ENCODE data around the gene TMEM120B.
"Not testable (repeated sequence)": the region's sequence is repeated elsewhere in the genome, so short reads cannot be mapped to it uniquely, and the experiment has no call there.

TMEM120B gene

GRCh38 chr12:121740847-121741246 is 28.3 kb downstream of the TMEM120B start:
- H3K4ac ChIP-seq (ENCODE audit: low read depth in 1 of 2, low read length in 2 of 2) = no peak overlapping the region
- H2BK12ac ChIP-seq (ENCODE audit: low read length in 2 of 2) = no peak overlapping the region
- H3K4me1 ChIP-seq (ENCODE audit: control insufficient read depth, insufficient read depth, low read depth, low read length) = peaks cover 6% of the 10 kb centered on the region
- 100% methylated on average over 4 of the region's 4 CpGs for whole genome bisulfite sequencing
- no peak overlapping the region for H2AFZ ChIP-seq (ENCODE audit: low read depth, low read length)
- H4K8ac ChIP-seq (ENCODE audit: low read length) = no peak overlapping the region
- peaks cover 5 to 17% of the 10 kb centered on the region in 2 experiments for H3K36me3 ChIP-seq (ENCODE audit: control insufficient read depth in 1 of 2, insufficient read depth in 2 of 2, low read depth in 1 of 2, low read length in 2 of 2)
- no peak overlapping the region for H3K4me2 ChIP-seq (ENCODE audit: low read length, poor library complexity, severe bottlenecking)
- DNase-seq = no peak
- no peaks in the 10 kb centered on the region for H3K27me3 ChIP-seq (ENCODE audit: control insufficient read depth in 1 of 2, insufficient read depth in 1 of 2, low read length in 2 of 2)
- peaks cover 30% of the 10 kb centered on the region for H3K79me1 ChIP-seq (replicated peaks; ENCODE audit: low read length, poor library complexity, severe bottlenecking)
- no peak overlapping the region for H3K9ac ChIP-seq (ENCODE audit: low read length)
- no peak overlapping the region for H3K18ac ChIP-seq (ENCODE audit: low read depth in 1 of 2, low read length in 2 of 2)
- H3K27ac ChIP-seq (ENCODE audit: low read length, poor library complexity, severe bottlenecking) = no peak overlapping the region
- H2AK5ac ChIP-seq (ENCODE audit: low read length, severe bottlenecking) = no peak overlapping the region
- no peaks in the 10 kb centered on the region for H3K9me3 ChIP-seq (ENCODE audit: control insufficient read depth, low read length)
- H3K4me3 ChIP-seq (ENCODE audit: insufficient read depth in 1 of 2, low read depth in 1 of 2, low read length in 2 of 2) = no peak overlapping the region
- no peak overlapping the region for H3K23ac ChIP-seq (ENCODE audit: low read length in 2 of 2)
- H2BK5ac ChIP-seq (ENCODE audit: low read depth, low read length, poor library complexity, severe bottlenecking) = no peak overlapping the region
- H2BK15ac ChIP-seq (ENCODE audit: low read depth, poor library complexity, severe bottlenecking) = no peak overlapping the region
- no peak overlapping the region for H2BK120ac ChIP-seq (ENCODE audit: low read depth, low read length)
- H3K14ac ChIP-seq (ENCODE audit: low read length in 2 of 2) = no peak overlapping the region
- no peak overlapping the region for H4K91ac ChIP-seq (ENCODE audit: low read length)

DNA sequence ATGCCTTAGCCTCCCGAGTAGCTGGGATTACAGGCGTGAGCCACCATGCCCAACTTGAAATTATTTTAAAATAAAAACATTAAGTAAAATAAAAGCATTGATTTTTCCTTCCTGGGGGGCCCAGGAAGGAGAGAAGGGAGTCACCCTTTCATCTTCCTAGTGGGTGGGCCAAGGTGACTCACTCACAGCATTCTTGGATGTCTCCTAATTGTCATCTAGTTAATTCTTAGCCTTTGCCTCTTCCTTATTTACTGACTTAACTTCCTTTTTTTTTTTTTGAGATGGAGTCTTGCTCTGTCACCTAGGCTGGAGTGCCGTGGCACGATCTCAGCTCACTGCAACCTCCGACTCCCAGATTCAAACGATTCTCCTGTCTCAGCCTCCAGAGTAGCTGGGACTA is 29.2 kb downstream of the TMEM120B start:
- Histone ChIP-seq H3K79me1 (replicated peaks; ENCODE audit: low read length, poor library complexity, severe bottlenecking) (peaks cover 30% of the 10 kb centered on the region), H3K27me3 (ENCODE audit: control insufficient read depth in 1 of 2, insufficient read depth in 1 of 2, low read length in 2 of 2) (no peaks in the 10 kb centered on the region), H2AK5ac (ENCODE audit: low read length, severe bottlenecking) (no peak overlapping the region), H2BK12ac (ENCODE audit: low read length in 2 of 2) (no peak overlapping the region), H3K4ac (ENCODE audit: low read depth in 1 of 2, low read length in 2 of 2) (no peak overlapping the region), H3K23ac (ENCODE audit: low read length in 2 of 2) (no peak overlapping the region), H3K36me3 (ENCODE audit: control insufficient read depth in 1 of 2, insufficient read depth in 2 of 2, low read depth in 1 of 2, low read length in 2 of 2) (peaks cover 5 to 17% of the 10 kb centered on the region in 2 experiments), H3K4me1 (ENCODE audit: control insufficient read depth, insufficient read depth, low read depth, low read length) (peaks cover 6% of the 10 kb centered on the region), H4K8ac (ENCODE audit: low read length) (no peak overlapping the region), H2AFZ (ENCODE audit: low read depth, low read length) (no peak overlapping the region), H4K91ac (ENCODE audit: low read length) (no peak overlapping the region), H3K27ac (ENCODE audit: low read length, poor library complexity, severe bottlenecking) (no peak overlapping the region), H2BK15ac (ENCODE audit: low read depth, poor library complexity, severe bottlenecking) (no peak overlapping the region), H3K4me2 (ENCODE audit: low read length, poor library complexity, severe bottlenecking) (no peak overlapping the region), H3K9me3 (ENCODE audit: control insufficient read depth, low read length) (no peaks in the 10 kb centered on the region), H2BK120ac (ENCODE audit: low read depth, low read length) (no peak overlapping the region), H3K14ac (ENCODE audit: low read length in 2 of 2) (no peak overlapping the region), H3K9ac (ENCODE audit: low read length) (no peak overlapping the region), H3K18ac (ENCODE audit: low read depth in 1 of 2, low read length in 2 of 2) (no peak overlapping the region), H3K4me3 (ENCODE audit: insufficient read depth in 1 of 2, low read depth in 1 of 2, low read length in 2 of 2) (no peak overlapping the region), H2BK5ac (ENCODE audit: low read depth, low read length, poor library complexity, severe bottlenecking) (no peak overlapping the region)
- 98% methylated on average over 4 of the region's 6 CpGs for WGBS
- DNase-seq = no peak

DNA sequence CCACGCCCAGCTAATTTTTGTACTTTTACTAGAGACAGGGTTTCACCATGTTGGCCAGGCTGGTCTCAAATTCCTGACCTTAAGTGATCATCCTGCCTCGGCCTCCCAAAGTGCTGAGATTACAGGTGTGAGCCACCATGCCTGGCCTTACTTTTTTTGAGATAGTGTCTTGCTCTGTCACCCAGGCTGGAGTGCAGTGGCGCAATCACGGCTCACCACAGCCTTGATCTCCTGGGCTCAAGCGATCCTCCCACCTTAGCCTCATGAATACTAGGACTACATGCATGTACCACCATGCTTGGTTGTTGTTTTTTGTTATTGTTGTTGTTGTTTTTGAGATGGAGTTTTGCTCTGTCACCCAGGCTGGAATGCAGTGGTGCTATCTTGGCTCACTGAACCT is 33.0 kb downstream of the TMEM120B start:
- not testable (repeated sequence) for H4K91ac ChIP-seq (ENCODE audit: low read length); H3K27me3 ChIP-seq (ENCODE audit: control insufficient read depth in 1 of 2, insufficient read depth in 1 of 2, low read length in 2 of 2); H2BK15ac ChIP-seq (ENCODE audit: low read depth, poor library complexity, severe bottlenecking); H3K4me2 ChIP-seq (ENCODE audit: low read length, poor library complexity, severe bottlenecking); H3K27ac ChIP-seq (ENCODE audit: low read length, poor library complexity, severe bottlenecking); DNase-seq; H3K4me3 ChIP-seq (ENCODE audit: insufficient read depth in 1 of 2, low read depth in 1 of 2, low read length in 2 of 2); H2AK5ac ChIP-seq (ENCODE audit: low read length, severe bottlenecking); H2AFZ ChIP-seq (ENCODE audit: low read depth, low read length); H3K9me3 ChIP-seq (ENCODE audit: control insufficient read depth, low read length); H3K18ac ChIP-seq (ENCODE audit: low read depth in 1 of 2, low read length in 2 of 2); H3K14ac ChIP-seq (ENCODE audit: low read length in 2 of 2); H3K4ac ChIP-seq (ENCODE audit: low read depth in 1 of 2, low read length in 2 of 2); H2BK5ac ChIP-seq (ENCODE audit: low read depth, low read length, poor library complexity, severe bottlenecking); H3K23ac ChIP-seq (ENCODE audit: low read length in 2 of 2); H2BK120ac ChIP-seq (ENCODE audit: low read depth, low read length); H3K9ac ChIP-seq (ENCODE audit: low read length); H4K8ac ChIP-seq (ENCODE audit: low read length); H2BK12ac ChIP-seq (ENCODE audit: low read length in 2 of 2)
- Histone ChIP-seq H3K4me1 (ENCODE audit: control insufficient read depth, insufficient read depth, low read depth, low read length) (peaks cover 17% of the 10 kb centered on the region), H3K36me3 (ENCODE audit: control insufficient read depth in 1 of 2, insufficient read depth in 2 of 2, low read depth in 1 of 2, low read length in 2 of 2) (peaks cover 21 to 28% of the 10 kb centered on the region in 2 experiments), H3K79me1 (replicated peaks; ENCODE audit: low read length, poor library complexity, severe bottlenecking) (peaks cover 28% of the 10 kb centered on the region)
- WGBS = 96% methylated on average over 5 of the region's 5 CpGs

- H3K14ac ChIP-seq (ENCODE audit: low read length in 2 of 2) = no peak overlapping the region
- peak overlapping the region; percentile 19 for H4K8ac ChIP-seq (ENCODE audit: low read length)
- no peak overlapping the region for H2BK120ac ChIP-seq (ENCODE audit: low read depth, low read length)
- H3K4me3 ChIP-seq (ENCODE audit: insufficient read depth in 1 of 2, low read depth in 1 of 2, low read length in 2 of 2) = no peak overlapping the region
- no peak overlapping the region for H3K23ac ChIP-seq (ENCODE audit: low read length in 2 of 2)
- H2BK12ac ChIP-seq (ENCODE audit: low read length in 2 of 2) = peak overlapping the region; percentile 31 to 69
- H2AFZ ChIP-seq (ENCODE audit: low read depth, low read length) = no peak overlapping the region
- peak overlapping the region; percentile 55 for H2BK15ac ChIP-seq (ENCODE audit: low read depth, poor library complexity, severe bottlenecking)
- H2AK5ac ChIP-seq (ENCODE audit: low read length, severe bottlenecking) = peak overlapping the region; percentile 3
- 61% methylated on average over 13 of the region's 13 CpGs for WGBS
- H3K79me1 ChIP-seq (replicated peaks; ENCODE audit: low read length, poor library complexity, severe bottlenecking) = peaks cover 24% of the 10 kb centered on the region
- H3K18ac ChIP-seq (ENCODE audit: low read depth in 1 of 2, low read length in 2 of 2) = peak overlapping the region; percentile 2 to 23
- H3K4me2 ChIP-seq (ENCODE audit: low read length, poor library complexity, severe bottlenecking) = no peak overlapping the region
- H3K27ac ChIP-seq (ENCODE audit: low read length, poor library complexity, severe bottlenecking) = peak overlapping the region; percentile 70
- peaks cover 15% of the 10 kb centered on the region for H3K4me1 ChIP-seq (ENCODE audit: control insufficient read depth, insufficient read depth, low read depth, low read length)
- peaks cover 30 to 52% of the 10 kb centered on the region in 2 experiments for H3K36me3 ChIP-seq (ENCODE audit: control insufficient read depth in 1 of 2, insufficient read depth in 2 of 2, low read depth in 1 of 2, low read length in 2 of 2)
- H3K9me3 ChIP-seq (ENCODE audit: control insufficient read depth, low read length) = no peaks in the 10 kb centered on the region
- H2BK5ac ChIP-seq (ENCODE audit: low read depth, low read length, poor library complexity, severe bottlenecking) = no peak overlapping the region
- H3K27me3 ChIP-seq (ENCODE audit: control insufficient read depth in 1 of 2, insufficient read depth in 1 of 2, low read length in 2 of 2) = no peaks in the 10 kb centered on the region
- DNase-seq = no peak
- H3K4ac ChIP-seq (ENCODE audit: low read depth in 1 of 2, low read length in 2 of 2) = no peak overlapping the region
- peak overlapping the region; percentile 38 for H3K9ac ChIP-seq (ENCODE audit: low read length)
- H4K91ac ChIP-seq (ENCODE audit: low read length) = peak overlapping the region; percentile 72
These were observed 35.6 kb downstream of the TMEM120B start for GRCh38 chr12:121748218-121748570.

Measured in mesenchymal stem cell (in vitro differentiated cells and primary cell).